Erythroblast (primary cell): ENCODE results near the gene CBARP.

ENCODE experiments used
- GATA1 ChIP-seq: IDR thresholded peaks from 2 replicates; pipeline ENCODE4 v1.6.1; 2011; ENCODE audit warnings: low read depth, mild to moderate bottlenecking, control low read depth, low read length, moderate library complexity
- POLR2A ChIP-seq: IDR thresholded peaks from 2 replicates; pipeline ENCODE4 v1.6.1; 2011; ENCODE audit warnings: mild to moderate bottlenecking, low read length

- no peak for TF ChIP-seq POLR2A
- no peak for TF ChIP-seq GATA1
These were observed 16.3 kb upstream of the CBARP start for GRCh38 chr19:1254081-1254527.
